ENCODE data around the gene ADAMTS9. TPM values are rescaled to one million over a fixed set of nuclear protein-coding genes. Genes with fewer than 3 reads are reported as not detected.

The ADAMTS9 gene
- total and polyA plus RNA-seq, 8 donors = 36.3 to 78.0 (median 56.7) TPM

- ATAC-seq (no peak), DNase-seq (no peak)
- no peak for TF ChIP-seq CTCF (IDR thresholded peaks at IDR 0.05)
- Histone ChIP-seq H3K4me3 (no peak overlapping the region), H3K27ac (peak overlapping the region in 1 of 2 donors; percentile 39), H3K27me3 (no peaks in the 10 kb centered on the region), H3K4me1 (peaks cover 0 to 6% of the 10 kb centered on the region in 2 donors), H3K9me3 (no peaks in the 10 kb centered on the region), H3K36me3 (no peaks in the 10 kb centered on the region)
- intact Hi-C loops (cut with DNase I) = no loop called here
Observed at GRCh38 chr3:64501298-64501906, 186.4 kb downstream of the ADAMTS9 start.

GRCh38 chr3:64496786-64497490 is 190.9 kb downstream of the ADAMTS9 start:
- Histone ChIP-seq H3K9me3 (no peaks in the 10 kb centered on the region), H3K27me3 (peaks cover 0 to 11% of the 10 kb centered on the region in 2 donors), H3K36me3 (no peaks in the 10 kb centered on the region), H3K4me3 (no peak overlapping the region), H3K4me1 (no peaks in the 10 kb centered on the region), H3K27ac (no peak overlapping the region)
- DNase-seq = no peak
- intact Hi-C loops (cut with DNase I) = no loop called here
- no peak for TF ChIP-seq CTCF (IDR thresholded peaks at IDR 0.05)
- ATAC-seq = no peak

GRCh38 chr3:64495781-64496334 is 191.9 kb downstream of the ADAMTS9 start:
- DNase-seq (no peak), ATAC-seq (no peak)
- Histone ChIP-seq H3K27me3 (peaks cover 0 to 21% of the 10 kb centered on the region in 2 donors), H3K4me1 (no peaks in the 10 kb centered on the region), H3K4me3 (no peak overlapping the region), H3K36me3 (no peaks in the 10 kb centered on the region), H3K9me3 (no peaks in the 10 kb centered on the region), H3K27ac (no peak overlapping the region)
- intact Hi-C loops (cut with DNase I) = no loop called here
- no peak for TF ChIP-seq CTCF (IDR thresholded peaks at IDR 0.05)

GRCh38 chr3:64495121-64495780 is 192.5 kb downstream of the ADAMTS9 start:
- Histone ChIP-seq H3K4me3 (no peak overlapping the region), H3K27me3 (peaks cover 0 to 27% of the 10 kb centered on the region in 2 donors), H3K9me3 (no peaks in the 10 kb centered on the region), H3K4me1 (no peaks in the 10 kb centered on the region), H3K36me3 (no peaks in the 10 kb centered on the region), H3K27ac (no peak overlapping the region)
- intact Hi-C loops (cut with DNase I) = no loop called here
- no peak for ATAC-seq
- TF ChIP-seq CTCF (IDR thresholded peaks at IDR 0.05) = no peak
- DNase-seq = no peak

GRCh38 chr3:64494526-64494925 is 193.3 kb downstream of the ADAMTS9 start:
- H3K27ac ChIP-seq = no peak overlapping the region
- intact Hi-C loops (cut with DNase I) = no loop called here
- H3K36me3 ChIP-seq = no peaks in the 10 kb centered on the region
- DNase-seq (no peak), ATAC-seq (no peak)
- no peak overlapping the region for H3K4me3 ChIP-seq
- no peak for TF ChIP-seq CTCF (IDR thresholded peaks at IDR 0.05)
- no peaks in the 10 kb centered on the region for H3K4me1 ChIP-seq
- H3K9me3 ChIP-seq = no peaks in the 10 kb centered on the region
- H3K27me3 ChIP-seq = peaks cover 0 to 34% of the 10 kb centered on the region in 2 donors

All from left lung (tissue), 10 donors.